ENCODE measurements around the gene WARS2. TPM values are rescaled to one million over a fixed set of nuclear protein-coding genes. Genes with fewer than 3 reads are reported as not detected.

The WARS2 gene
- total and polyA plus RNA-seq, 8 donors, result 3.5 to 48.4 (median 9.5) TPM

DNA sequence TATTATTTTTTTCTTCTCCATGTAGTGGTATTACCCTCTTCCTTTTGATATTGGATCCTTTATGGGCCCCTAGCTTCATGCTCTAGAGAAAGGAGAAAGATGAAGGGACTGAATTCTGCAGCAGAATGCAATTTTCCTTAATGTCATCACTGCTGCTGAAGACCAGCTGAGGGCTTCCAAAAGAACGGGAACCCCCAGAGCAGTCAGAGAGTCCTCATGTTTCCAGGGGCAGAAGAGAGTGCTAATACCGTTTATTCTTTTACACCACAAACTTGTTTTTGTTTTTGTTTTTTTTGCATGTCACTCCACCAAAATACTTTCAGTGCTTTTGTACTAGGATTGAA, 131.2 kb downstream of the WARS2 start:
- Histone ChIP-seq H3K4me3 (no peak overlapping the region), H3K27ac (no peak overlapping the region), H3K9me3 (peaks cover 0 to 17% (median 3%) of the 10 kb centered on the region in 4 donors), H3K36me3 (no peaks in the 10 kb centered on the region), H3K27me3 (peaks cover 29 to 67% (median 43%) of the 10 kb centered on the region in 3 donors), H3K4me1 (peaks cover 26 to 35% (median 29%) of the 10 kb centered on the region in 4 donors)
- no peak for DNase-seq
- intact Hi-C loops (cut with DNase I; ENCODE audit: low total_unique reads), result no loop called here
- TF ChIP-seq, protein P1, sequence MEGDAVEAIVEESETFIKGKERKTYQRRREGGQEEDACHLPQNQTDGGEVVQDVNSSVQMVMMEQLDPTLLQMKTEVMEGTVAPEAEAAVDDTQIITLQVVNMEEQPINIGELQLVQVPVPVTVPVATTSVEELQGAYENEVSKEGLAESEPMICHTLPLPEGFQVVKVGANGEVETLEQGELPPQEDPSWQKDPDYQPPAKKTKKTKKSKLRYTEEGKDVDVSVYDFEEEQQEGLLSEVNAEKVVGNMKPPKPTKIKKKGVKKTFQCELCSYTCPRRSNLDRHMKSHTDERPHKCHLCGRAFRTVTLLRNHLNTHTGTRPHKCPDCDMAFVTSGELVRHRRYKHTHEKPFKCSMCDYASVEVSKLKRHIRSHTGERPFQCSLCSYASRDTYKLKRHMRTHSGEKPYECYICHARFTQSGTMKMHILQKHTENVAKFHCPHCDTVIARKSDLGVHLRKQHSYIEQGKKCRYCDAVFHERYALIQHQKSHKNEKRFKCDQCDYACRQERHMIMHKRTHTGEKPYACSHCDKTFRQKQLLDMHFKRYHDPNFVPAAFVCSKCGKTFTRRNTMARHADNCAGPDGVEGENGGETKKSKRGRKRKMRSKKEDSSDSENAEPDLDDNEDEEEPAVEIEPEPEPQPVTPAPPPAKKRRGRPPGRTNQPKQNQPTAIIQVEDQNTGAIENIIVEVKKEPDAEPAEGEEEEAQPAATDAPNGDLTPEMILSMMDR (IDR thresholded peaks at IDR 0.05), result no peak
- TF ChIP-seq EP300 (IDR thresholded peaks at IDR 0.05) (no peak), POLR2A (IDR thresholded peaks at IDR 0.05) (no peak), POLR2AphosphoS5 (IDR thresholded peaks at IDR 0.05) (no peak)
- 15 to 30% (median 21%) methylated on average over 2 of the region's 2 CpGs for WGBS, 5 donors

DNA sequence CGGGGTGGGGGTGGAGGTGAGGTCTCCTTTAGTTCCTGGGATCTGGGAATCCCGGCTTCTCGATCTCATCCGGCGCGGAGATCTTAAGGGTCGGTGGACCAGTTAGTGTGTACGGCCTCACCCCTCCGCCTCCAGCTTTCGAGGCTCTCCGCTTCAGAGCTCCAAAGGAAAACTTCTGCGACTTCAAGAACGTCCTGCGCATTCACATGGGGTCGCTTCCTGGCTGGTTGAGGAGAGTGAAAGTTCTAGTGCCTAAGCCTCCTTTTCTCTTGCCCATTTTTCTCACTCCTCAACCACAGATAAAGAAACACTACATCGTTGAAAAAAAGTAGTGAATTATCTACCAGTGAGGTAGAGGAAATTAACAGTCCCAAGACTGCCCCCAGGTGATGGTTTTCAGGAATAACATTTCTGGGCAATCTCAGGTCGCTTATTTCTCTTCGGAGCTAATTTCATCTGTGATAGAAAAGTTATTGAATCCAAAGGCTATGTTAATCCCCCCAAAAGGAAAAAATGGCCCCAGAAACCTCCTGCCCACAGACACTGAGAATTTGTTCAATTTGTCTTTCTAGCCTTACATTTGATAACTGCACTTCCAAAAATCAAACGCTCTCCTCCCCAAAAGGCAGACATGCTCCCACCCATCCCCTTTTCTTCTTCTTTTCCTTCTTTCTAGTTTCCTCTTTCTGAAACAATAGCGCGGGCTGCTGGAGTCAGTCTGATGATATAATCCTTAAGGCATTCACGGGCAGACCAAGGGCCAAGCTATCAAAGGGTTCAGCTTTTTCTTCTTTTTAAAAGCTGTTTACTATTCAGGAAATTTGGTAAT, 131.8 kb downstream of the WARS2 start:
- Histone ChIP-seq H3K36me3 (no peaks in the 10 kb centered on the region), H3K27ac (no peak overlapping the region), H3K4me1 (peaks cover 26 to 35% (median 29%) of the 10 kb centered on the region in 4 donors), H3K9me3 (peaks cover 0 to 17% (median 3%) of the 10 kb centered on the region in 4 donors), H3K4me3 (peak overlapping the region; percentile 26 to 45 (median 32)), H3K27me3 (peaks cover 31 to 73% (median 49%) of the 10 kb centered on the region in 3 donors)
- intact Hi-C loops (cut with DNase I; ENCODE audit: low total_unique reads), result no loop called here
- WGBS, 5 donors, result 4 to 7% (median 5%) methylated on average over 14 to 22 of the region's 22 CpGs
- DNase-seq, result peak in 1 of 2 donors; percentile 80
- TF ChIP-seq, protein P1 (IDR thresholded peaks at IDR 0.05), result peak in 5 of 7 experiments; percentile 29 to 60 (median 39)
- no peak for TF ChIP-seq POLR2A (IDR thresholded peaks at IDR 0.05)

DNA sequence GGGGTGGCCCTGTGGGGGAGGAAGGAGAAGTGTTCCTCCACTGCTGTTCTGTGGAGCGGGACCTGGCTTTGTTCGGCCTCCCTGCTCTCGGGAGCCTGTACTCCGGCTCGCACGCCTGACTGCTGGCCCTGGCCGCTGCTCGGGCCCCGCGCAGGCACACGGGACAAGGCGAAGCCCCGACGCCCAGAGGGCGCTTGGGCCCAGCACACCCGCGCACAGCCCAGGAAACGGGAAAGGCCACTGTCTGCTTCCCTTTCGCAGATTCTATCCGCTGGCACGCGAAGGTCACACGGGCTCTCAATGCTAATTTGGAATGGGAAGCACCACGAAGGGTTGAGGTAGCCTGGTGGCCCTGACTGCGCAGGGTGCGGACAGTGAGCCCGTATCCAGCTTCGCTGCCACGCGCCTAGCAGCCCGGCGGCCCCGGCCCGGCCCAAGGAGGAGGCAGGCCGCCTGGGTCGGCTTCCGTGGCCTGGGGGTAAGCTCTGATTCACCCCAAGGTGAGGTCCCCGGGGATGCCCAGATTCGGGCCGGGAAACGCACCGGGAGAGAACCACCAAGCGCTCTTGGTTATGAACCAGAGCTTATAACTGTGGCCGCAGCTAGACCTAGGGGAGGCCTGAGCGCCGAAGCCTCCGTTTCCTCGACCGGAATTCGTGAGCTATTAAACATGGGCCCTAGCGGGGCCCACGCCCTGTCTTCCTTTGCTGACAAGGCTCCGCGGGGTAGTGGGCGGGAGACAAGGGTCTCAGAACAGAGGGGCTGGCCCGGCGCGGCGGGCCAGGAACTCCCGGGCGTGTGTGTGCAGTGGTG, 132.6 kb downstream of the WARS2 start:
- peaks cover 0 to 17% (median 3%) of the 10 kb centered on the region in 4 donors for H3K9me3 ChIP-seq
- peak overlapping the region; percentile 26 to 45 (median 32) for H3K4me3 ChIP-seq
- peaks cover 37 to 81% (median 57%) of the 10 kb centered on the region in 3 donors for H3K27me3 ChIP-seq
- WGBS, 5 donors, result 3 to 11% (median 5%) methylated on average over 38 to 61 of the region's 61 CpGs
- TF ChIP-seq POLR2AphosphoS5 (IDR thresholded peaks at IDR 0.05) (no peak), POLR2A (IDR thresholded peaks at IDR 0.05) (no peak), EP300 (IDR thresholded peaks at IDR 0.05) (no peak)
- TF ChIP-seq, protein P1 (IDR thresholded peaks at IDR 0.05), result no peak
- intact Hi-C loops (cut with DNase I; ENCODE audit: low total_unique reads), result no loop called here
- peaks cover 26 to 35% (median 29%) of the 10 kb centered on the region in 4 donors for H3K4me1 ChIP-seq
- H3K27ac ChIP-seq, result no peak overlapping the region
- no peaks in the 10 kb centered on the region for H3K36me3 ChIP-seq
- peak in 1 of 2 donors; percentile 27 for DNase-seq

DNA sequence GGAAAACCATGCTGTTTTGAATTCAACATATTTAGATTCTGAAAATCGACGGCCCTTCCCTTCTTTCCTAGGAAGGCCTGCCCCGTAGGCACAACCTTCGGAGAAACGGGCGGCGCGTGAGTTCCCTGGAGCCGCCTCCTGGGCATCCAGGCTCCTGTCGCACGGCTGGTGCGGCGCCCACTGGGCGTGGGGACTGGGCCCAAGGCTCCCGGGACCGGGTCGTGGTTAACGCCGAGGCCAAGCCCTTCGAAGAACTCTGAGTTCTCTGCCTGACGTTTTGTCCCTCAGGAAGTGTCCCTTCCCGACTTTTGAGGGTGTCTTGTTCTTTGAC, 133.1 kb downstream of the WARS2 start:
- no peak overlapping the region for H3K27ac ChIP-seq
- intact Hi-C loops (cut with DNase I; ENCODE audit: low total_unique reads), result no loop called here

More for the DNA sequence above, 133.1 kb downstream of the WARS2 start:
- Histone ChIP-seq H3K4me3 (peak overlapping the region in 1 of 4 donors; percentile 45), H3K9me3 (peaks cover 0 to 17% (median 3%) of the 10 kb centered on the region in 4 donors), H3K36me3 (no peaks in the 10 kb centered on the region), H3K27me3 (peaks cover 37 to 87% (median 62%) of the 10 kb centered on the region in 3 donors), H3K4me1 (peaks cover 26 to 35% (median 30%) of the 10 kb centered on the region in 4 donors)
- 4 to 7% (median 5%) methylated on average over 19 to 22 of the region's 22 CpGs for WGBS, 5 donors
- no peak for DNase-seq
- no peak for TF ChIP-seq EP300 (IDR thresholded peaks at IDR 0.05)
- TF ChIP-seq, protein P1 (IDR thresholded peaks at IDR 0.05), result no peak
- no peak for TF ChIP-seq POLR2A (IDR thresholded peaks at IDR 0.05)
- no peak for TF ChIP-seq POLR2AphosphoS5 (IDR thresholded peaks at IDR 0.05)
